ENCODE results near the gene SLC19A2. TPM values are rescaled to one million over a fixed set of nuclear protein-coding genes. Genes with fewer than 3 reads are reported as not detected.

SLC19A2 gene
- total and polyA plus RNA-seq, 2 of the 8 experiments (the other 6 are each of a cell fraction or from before 2014, with no cell fraction given): 21.2 to 23.2 TPM

- H3K23me2 ChIP-seq (ENCODE audit: low read depth, low read length): peaks cover 5% of the 10 kb centered on the region
- ChIA-PET POLR2A (ENCODE audit: partially characterized antibody) (interaction anchor here (0.9 to 1.6 kb wide), 3 partner anchors 12 to 26 kb away, joined by 4 to 6 read pairs (median 6); partner anchors contain the start of gene SLC19A2), CTCF (ENCODE audit: partially characterized antibody) (interaction anchor here (1.2 to 1.3 kb wide), 3 partner anchors 10 to 16 kb away, joined by 3 to 6 read pairs (median 4); no protein-coding TSS in a partner anchor)
- peak overlapping the region in 2 of 4 experiments; percentile 21 to 44; a peak in 2 of 7 replicates for H3K9ac ChIP-seq (replicated peaks in 1 of 4; ENCODE audit: extremely low read depth in 1 of 4, low read depth in 3 of 4, low read length in 3 of 4)
- peaks cover 0 to 1% (median under 1%) of the 10 kb centered on the region in 4 experiments; a peak in 2 of 8 replicates for H3K36me3 ChIP-seq (ENCODE audit: control insufficient read depth in 2 of 4, insufficient read depth in 4 of 4, low read length in 3 of 4)
- no peak overlapping the region for H2AK5ac ChIP-seq (ENCODE audit: low read depth, low read length)
- H3K14ac ChIP-seq (ENCODE audit: insufficient read length): no peak overlapping the region
- no peak overlapping the region for H2BK15ac ChIP-seq (ENCODE audit: low read length)
- H2BK12ac ChIP-seq (ENCODE audit: low read depth, low read length): peak overlapping the region; percentile 86; the same call in 1 of the 2 replicates
- no peak overlapping the region for H3K27ac ChIP-seq (ENCODE audit: low read depth, low read length)
- no peak overlapping the region for H4K5ac ChIP-seq (ENCODE audit: insufficient read length, low read depth, low read length)
- no peaks in the 10 kb centered on the region for H3K79me1 ChIP-seq (ENCODE audit: low read depth, low read length)
- H3K9me3 ChIP-seq (ENCODE audit: insufficient read depth in 2 of 2, low read depth in 1 of 2, low read length in 1 of 2): peaks cover 0 to 8% of the 10 kb centered on the region in 2 experiments; a peak in 1 of 4 replicates
- H4K20me1 ChIP-seq (replicated peaks in 1 of 2; ENCODE audit: control insufficient read depth in 1 of 2, insufficient read depth in 2 of 2, low read length in 2 of 2): no peaks in the 10 kb centered on the region
- no peak overlapping the region for H4K91ac ChIP-seq (replicated peaks; ENCODE audit: insufficient read length, low read length)
- FAIRE-seq (no peak), DNase-seq (ENCODE audit: low read depth in 1 of 2, low spot score in 2 of 2) (peak; percentile 21 to 69)
- no peaks in the 10 kb centered on the region for H3K27me3 ChIP-seq (replicated peaks in 1 of 4; ENCODE audit: control insufficient read depth in 3 of 4, extremely low read depth in 1 of 4, insufficient read depth in 3 of 4, low read length in 3 of 4)
- peak overlapping the region; percentile 46 to 66 (median 52) for H3K4me3 ChIP-seq (ENCODE audit: extremely low read depth in 1 of 4, insufficient read depth in 2 of 4, low read depth in 3 of 4, low read length in 4 of 4)
- no peak overlapping the region for H3K56ac ChIP-seq (replicated peaks; ENCODE audit: insufficient read length, low read depth, low read length)
- no peak overlapping the region for H3K4ac ChIP-seq (replicated peaks; ENCODE audit: insufficient read length, low read depth, low read length)
- 14% methylated on average over 35 of the region's 35 CpGs; no CpG with 5 or more reads in 1 of the 2 experiments for WGBS, 2 experiments (ENCODE audit: extremely low coverage in 1 of 2, insufficient coverage in 1 of 2, insufficient read length in 1 of 2, insufficient replicate concordance in 2 of 2, low coverage in 1 of 2, low lambda C conversion rate in 2 of 2, missing lambda C conversion rate in 1 of 2)
- peak overlapping the region; percentile 65 to 84 for H3K4me2 ChIP-seq (ENCODE audit: insufficient read depth in 1 of 2, low read depth in 2 of 2, low read length in 2 of 2)
- H3K4me1 ChIP-seq (replicated peaks in 1 of 4; ENCODE audit: control insufficient read depth in 3 of 4, insufficient read depth in 4 of 4, low read length in 3 of 4): peaks cover 0 to 4% (median 2%) of the 10 kb centered on the region in 4 experiments; a peak in 5 of 7 replicates
- H2BK5ac ChIP-seq (ENCODE audit: low read depth, low read length): peak overlapping the region; percentile 57; the same call in 1 of the 2 replicates
- peak overlapping the region; percentile 100 for H2AFZ ChIP-seq (ENCODE audit: low read length)
- H3K79me2 ChIP-seq (ENCODE audit: control insufficient read depth in 1 of 2, insufficient read depth in 2 of 2, low read length in 2 of 2): no peaks in the 10 kb centered on the region
- no peak overlapping the region for H2BK20ac ChIP-seq (ENCODE audit: low read length)
- H2BK120ac ChIP-seq (replicated peaks; ENCODE audit: low read depth, low read length): no peak overlapping the region
- no peak overlapping the region for H3K23ac ChIP-seq (ENCODE audit: insufficient read length)
- peak overlapping the region; percentile 95 for H4K8ac ChIP-seq (ENCODE audit: extremely low read depth, insufficient read depth, low read length)
- H3K18ac ChIP-seq (ENCODE audit: extremely low read depth, low read length): peak overlapping the region; percentile 48; the same call in 1 of the 2 replicates
- TF ChIP-seq, protein P1, sequence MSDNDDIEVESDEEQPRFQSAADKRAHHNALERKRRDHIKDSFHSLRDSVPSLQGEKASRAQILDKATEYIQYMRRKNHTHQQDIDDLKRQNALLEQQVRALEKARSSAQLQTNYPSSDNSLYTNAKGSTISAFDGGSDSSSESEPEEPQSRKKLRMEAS (IDR thresholded peaks at IDR 0.05): peak; percentile 88
- no peak for TF ChIP-seq CBX5 (IDR thresholded peaks at IDR 0.05; ENCODE audit: low read depth, low read length)
- TF ChIP-seq, protein P2, sequence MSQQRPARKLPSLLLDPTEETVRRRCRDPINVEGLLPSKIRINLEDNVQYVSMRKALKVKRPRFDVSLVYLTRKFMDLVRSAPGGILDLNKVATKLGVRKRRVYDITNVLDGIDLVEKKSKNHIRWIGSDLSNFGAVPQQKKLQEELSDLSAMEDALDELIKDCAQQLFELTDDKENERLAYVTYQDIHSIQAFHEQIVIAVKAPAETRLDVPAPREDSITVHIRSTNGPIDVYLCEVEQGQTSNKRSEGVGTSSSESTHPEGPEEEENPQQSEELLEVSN (IDR thresholded peaks at IDR 0.05): peak; percentile 65
- TF ChIP-seq TAF7 (optimal IDR thresholded peaks at IDR 0.05; ENCODE audit: borderline replicate concordance, low read depth, low read length): no peak
- no peak for TF ChIP-seq GTF2F1 (IDR thresholded peaks at IDR 0.05; ENCODE audit: borderline replicate concordance, low read depth, low read length)
- peak; percentile 56; the same call in 1 of the 2 replicates for TF ChIP-seq TBP (IDR thresholded peaks at IDR 0.05; ENCODE audit: low read depth, low read length)
- TF ChIP-seq ASH2L (IDR thresholded peaks at IDR 0.05; ENCODE audit: low read length): peak; percentile 75
- peak; percentile 61 for TF ChIP-seq BACH1 (IDR thresholded peaks at IDR 0.05; ENCODE audit: low read length)
- no peak for TF ChIP-seq RFX5 (IDR thresholded peaks at IDR 0.05; ENCODE audit: borderline replicate concordance, low read depth, low read length)
- no peak for TF ChIP-seq GABPA (IDR thresholded peaks at IDR 0.05; ENCODE audit: borderline replicate concordance, insufficient read depth, low read length)
- no peak for TF ChIP-seq SIX5 (IDR thresholded peaks at IDR 0.05; ENCODE audit: low read depth, low read length)
Observed at GRCh38 chr1:169460191-169460833, 25.4 kb downstream of the SLC19A2 start.

All from H1 (cell line).